Spleen (tissue), 7 donors: ENCODE data around the gene MUC5B.

Experiments used
- CTCF ChIP-seq, 11 experiments: fragments of 200-600 bp in 7 of 11; fragments of 450-650 bp in 4 of 11; sonication (generic) in 4 of 11; IDR thresholded peaks in 8 of 11; conservative IDR thresholded peaks in 3 of 11; 1 replicate in 7 of 11; 2 replicates in 4 of 11; pipeline versions ENCODE4 v1.4.0 to v1.8.0; 2016 to 2021; ENCODE audit warnings: antibody characterized with exemption in 11 of 11, inconsistent platforms in 4 of 11, mild to moderate bottlenecking in 1 of 11
- POLR2A ChIP-seq, 3 donors: fragments of 450-650 bp; IDR thresholded peaks; one replicate each; pipeline ENCODE4 v1.5.1; 2017; ENCODE audit warnings: antibody characterized with exemption in 3 of 3, mild to moderate bottlenecking in 1 of 3
- POLR2AphosphoS5 ChIP-seq, 3 donors: sonication (generic); formaldehyde crosslinking; IDR thresholded peaks; one replicate each; pipeline ENCODE4 v1.5.1; 2017; ENCODE audit warnings: antibody characterized with exemption in 3 of 3
- donor health status: DM: no; HTN: no; CAD: no; lungs with moderate emphysema.
- donor health status: DM: no; HTN: no; CAD: no.
- donor health status: DM: no; HTN: no; CAD: no.

GRCh38 chr11:1295591-1295990 is 72.7 kb downstream of the MUC5B start:
- TF ChIP-seq CTCF (IDR thresholded peaks at IDR 0.05 in 8 of 11, conservative IDR thresholded peaks at IDR 0.05 in 3 of 11) (no peak), POLR2A (IDR thresholded peaks at IDR 0.05) (no peak), POLR2AphosphoS5 (IDR thresholded peaks at IDR 0.05) (no peak)
